ENCODE measurements around the gene EDRF1.

GRCh38 chr10:125693524-125693847, 26.0 kb upstream of the EDRF1 start:
- TF ChIP-seq NANOG (IDR thresholded peaks at IDR 0.05; ENCODE audit: borderline replicate concordance) (no peak), CTCF (conservative IDR thresholded peaks at IDR 0.05; ENCODE audit: low read depth in 2 of 2) (no peak), EZH2phosphoT487 (IDR thresholded peaks at IDR 0.05; ENCODE audit: unreplicated experiment) (no peak), POLR2AphosphoS5 (IDR thresholded peaks at IDR 0.05; ENCODE audit: low read depth) (no peak), CREB1 (CRISPR knock-in tag; IDR thresholded peaks at IDR 0.05; ENCODE audit: low read depth) (no peak), EZH2 (IDR thresholded peaks at IDR 0.05; ENCODE audit: low read depth, unreplicated experiment) (no peak), ZNF331 (CRISPR knock-in tag; IDR thresholded peaks at IDR 0.05; ENCODE audit: low read depth) (no peak), ZNF462 (CRISPR knock-in tag; IDR thresholded peaks at IDR 0.05) (no peak), REST (IDR thresholded peaks at IDR 0.05; ENCODE audit: unreplicated experiment) (no peak), ZNF114 (CRISPR knock-in tag; IDR thresholded peaks at IDR 0.05) (no peak), JUNB (IDR thresholded peaks at IDR 0.05; ENCODE audit: unreplicated experiment) (no peak), STAT1 (IDR thresholded peaks at IDR 0.05; ENCODE audit: unreplicated experiment) (no peak), ETS1 (IDR thresholded peaks at IDR 0.05) (no peak)

All from GM23338 (cell line).